GM12878 (cell line): Measurements from ENCODE around the gene STK33. TPM values are rescaled to one million over a fixed set of nuclear protein-coding genes. Genes with fewer than 3 reads are reported as not detected.

Source experiments
- ATAC-seq: fragments of 200-7000 bp; cut with Tn5 transposase; 3 replicates; pipeline ENCODE4 v1.9.1; 2020; ENCODE audit warnings: mild to moderate bottlenecking, moderate library complexity
- BruUV-seq: library from RNA; stranded (reverse); fragments of 400-500 nt; replicated peaks from 2 replicates; lab custom pipeline; 2021; lab: Mats Ljungman, UMichigan
- CTCF ChIA-PET: fragments of 300-600 bp; sonication (Branson Sonifier 250); formaldehyde crosslinking; extraction: SDS; loops from one replicate; lab custom pipeline; 2021; ENCODE audit warnings: inconsistent platforms; lab: Yijun Ruan, JAX
- POLR2A ChIA-PET: fragments of 350-600 bp; formaldehyde crosslinking; extraction: SDS; loops from one replicate; lab custom pipeline; 2021; ENCODE audit warnings: inconsistent platforms; lab: Charles Lee
- RAD21 ChIA-PET: fragments of 300-600 bp; sonication (Branson Sonifier 250); formaldehyde crosslinking; loops from one replicate; lab custom pipeline; 2023; ENCODE audit warnings: antibody characterized with exemption; ENCODE audit not compliant: unreplicated experiment; lab: Charles Lee
- SMC1A ChIA-PET: fragments of 300-600 bp; sonication (Branson Sonifier 250); formaldehyde crosslinking; loops from one replicate; lab custom pipeline; 2023; ENCODE audit not compliant: unreplicated experiment, uncharacterized antibody; lab: Charles Lee
- DNase-seq: peaks from one replicate; pipeline ENCODE4 v3.0.0-alpha.2; 2011; ENCODE audit warnings: low read depth, low spot score
- FAIRE-seq: peaks from 3 replicates; lab custom pipeline; 2011; peaks lifted over from hg19 to GRCh38; lab: Jason Lieb, UNC
- H2AFZ ChIP-seq: 2 replicates; pipeline ENCODE4 v1.6.0; 2011; ENCODE audit warnings: low read depth, low read length, control low read depth; ENCODE audit not compliant: control insufficient read depth
- H3K27ac ChIP-seq: 2 replicates; pipeline ENCODE4 v1.5.1; 2011; ENCODE audit warnings: control low read depth; ENCODE audit not compliant: control insufficient read depth, insufficient read depth
- H3K27me3 ChIP-seq, 2 experiments: replicated peaks in 1 of 2; 2 replicates each; pipeline versions ENCODE4 v1.6.0 to v1.6.1; 2011; ENCODE audit warnings: low read length in 1 of 2; ENCODE audit not compliant: control insufficient read depth in 2 of 2, insufficient read depth in 2 of 2
- H3K36me3 ChIP-seq, 2 experiments: 2 replicates each; pipeline ENCODE4 v1.5.1; 2011; ENCODE audit warnings: low read length in 1 of 2; ENCODE audit not compliant: control insufficient read depth in 2 of 2, insufficient read depth in 2 of 2
- H3K4me1 ChIP-seq: 2 replicates; pipeline ENCODE4 v1.6.1; 2011; ENCODE audit warnings: mild to moderate bottlenecking, low read length, moderate library complexity, mixed read lengths; ENCODE audit not compliant: control insufficient read depth, insufficient read depth
- H3K4me2 ChIP-seq: 2 replicates; pipeline ENCODE4 v1.6.0; 2011; ENCODE audit warnings: control low read depth; ENCODE audit not compliant: control insufficient read depth, insufficient read depth
- H3K4me3 ChIP-seq: fragments of 200-600 bp; sonication (generic); 2 replicates; pipeline ENCODE4 v1.5.1; 2016
- H3K79me2 ChIP-seq: 2 replicates; pipeline ENCODE4 v1.6.0; 2011; ENCODE audit warnings: low read length; ENCODE audit not compliant: control insufficient read depth, insufficient read depth
- H3K9ac ChIP-seq: 2 replicates; pipeline ENCODE4 v1.8.0; 2011; ENCODE audit warnings: low read length, control low read depth, mixed read lengths; ENCODE audit not compliant: control insufficient read depth, insufficient read depth
- H3K9me3 ChIP-seq: replicated peaks from 3 replicates; pipeline ENCODE4 v1.5.1; 2011; ENCODE audit warnings: mild to moderate bottlenecking, low read length; ENCODE audit not compliant: control insufficient read depth, insufficient read depth
- H4K20me1 ChIP-seq: 2 replicates; pipeline ENCODE4 v1.6.0; 2011; ENCODE audit not compliant: control insufficient read depth, insufficient read depth
- CEBPZ ChIP-seq: fragments of 150-350 bp; IDR thresholded peaks from 2 replicates; pipeline ENCODE4 v1.6.1; 2016; ENCODE audit warnings: low read depth, low read length
- HDAC6 ChIP-seq: fragments of 200-600 bp; sonication (generic); IDR thresholded peaks from one replicate; pipeline ENCODE4 v1.8.0; 2017; ENCODE audit warnings: antibody characterized with exemption; ENCODE audit not compliant: unreplicated experiment
- NR2C1 ChIP-seq: fragments of 450-650 bp; IDR thresholded peaks from 2 replicates; pipeline ENCODE4 v1.6.1; 2017; ENCODE audit warnings: antibody characterized with exemption, mild to moderate bottlenecking, moderate library complexity
- NR2C2 ChIP-seq: IDR thresholded peaks from 2 replicates; pipeline ENCODE4 v1.6.1; 2011; ENCODE audit warnings: borderline replicate concordance, low read depth; ENCODE audit not compliant: control insufficient read depth, insufficient read length
- PAX5 ChIP-seq: IDR thresholded peaks from 2 replicates; pipeline ENCODE4 v1.6.1; 2011; ENCODE audit warnings: low read depth, low read length, borderline replicate concordance
- RBBP5 ChIP-seq: fragments of 200-600 bp; sonication (generic); conservative IDR thresholded peaks from 2 replicates; pipeline ENCODE4 v1.6.1; 2016
- SRF ChIP-seq, 2 experiments: IDR thresholded peaks; 2 replicates each; pipeline ENCODE4 v1.6.1; 2011; ENCODE audit warnings: low read depth in 2 of 2, low read length in 2 of 2, mild to moderate bottlenecking in 1 of 2, moderate library complexity in 1 of 2
- ZBTB33 ChIP-seq: fragments of 450-650 bp; IDR thresholded peaks from 2 replicates; pipeline ENCODE4 v1.6.1; 2017; ENCODE audit warnings: mild to moderate bottlenecking
- WGBS: methylation state at CpG from one replicate; pipeline ENCODE4 v1.1.6; 2016; ENCODE audit warnings: low lambda C conversion rate; ENCODE audit not compliant: insufficient replicate concordance, insufficient coverage; ENCODE audit errors: missing lambda C conversion rate; 5-methylcytosine and 5-hydroxymethylcytosine counted together
- in situ Hi-C: fragments of 300-500 bp; cut with MboI; formaldehyde crosslinking; loops from 9 replicates; pipeline ENCODE4 v1.14.3; 2018; ENCODE audit warnings: mixed read lengths
- intact Hi-C: fragments of 100-400 bp; cut with micrococcal nuclease; formaldehyde crosslinking; loops from one replicate; pipeline ENCODE4 v1.14.2; 2022; ENCODE audit not compliant: unreplicated experiment
- polyA plus RNA-seq, 11 experiments: library from polyadenylated mRNA; depleted of rRNA in 4 of 11; unstranded in 6 of 11; stranded (reverse) in 5 of 11; fragments of >200 nt; fragmentation: Nextera tagmentation in 4 of 11; fragmentation: Illumina TruSeq in 1 of 11; extraction: Ambion mirVana in 4 of 11; extraction: Trizol in 1 of 11; gene quantifications; 1 replicate in 1 of 11; 2 replicates in 10 of 11; pipeline versions ENCODE4 v1.2.1 to v1.2.3, GENCODE V29; 2011 to 2016; ENCODE audit warnings: inconsistent platforms in 2 of 11, missing spikeins in 2 of 11, low read depth in 1 of 11
- total RNA-seq, 4 experiments: library from RNA; depleted of rRNA in 3 of 4; stranded (reverse); fragments of >200 nt in 3 of 4; fragmentation: Illumina TruSeq in 1 of 4; extraction: Trizol in 1 of 4; gene quantifications; 2 replicates each; pipeline versions ENCODE4 v1.2.1 to v1.2.3, GENCODE V29; 2013 to 2021
- TF ChIP-seq, protein P1 (sequence below): fragments of 450-650 bp; IDR thresholded peaks from 2 replicates; pipeline ENCODE4 v1.6.1; 2017; ENCODE audit warnings: borderline replicate concordance
- TF ChIP-seq, protein P2 (sequence below): IDR thresholded peaks from 2 replicates; pipeline ENCODE4 v1.6.1; 2011; ENCODE audit warnings: borderline replicate concordance, low read depth, mild to moderate bottlenecking, moderate library complexity, low read length; ENCODE audit not compliant: insufficient read depth, poor library complexity, severe bottlenecking
- TF ChIP-seq, protein P3 (sequence below): IDR thresholded peaks from 2 replicates; pipeline ENCODE4 v1.6.1; 2012; ENCODE audit warnings: mild to moderate bottlenecking, low read depth, low read length

Gene STK33
- total and polyA plus RNA-seq, 10 of the 15 experiments (the other 5 are each of a cell fraction or from before 2014, with no cell fraction given), result 5.2 to 27.3 (median 18.3) TPM

- ChIA-PET POLR2A (no interaction called here), RAD21 (interaction anchor here (1.1 to 1.4 kb wide), 2 partner anchors 13 to 55 kb away, joined by 5 read pairs; no protein-coding TSS in a partner anchor), SMC1A (interaction anchor here (0.7 to 1.3 kb wide), 6 partner anchors 9 to 284 kb away, joined by 3 to 4 read pairs (median 3); no protein-coding TSS in a partner anchor), CTCF (interaction anchor here (0.7 to 1.3 kb wide), 3 partner anchors 11 to 149 kb away, joined by 3 read pairs; no protein-coding TSS in a partner anchor)
- H3K4me2 ChIP-seq, result no peak overlapping the region; the same call in 1 of the 2 replicates
- H4K20me1 ChIP-seq, result no peaks in the 10 kb centered on the region
- no peak overlapping the region for H3K4me3 ChIP-seq
- no peaks in the 10 kb centered on the region for H3K9me3 ChIP-seq
- WGBS, result 96% methylated on average over 2 of the region's 2 CpGs
- peak; percentile 64 for ATAC-seq
- H3K9ac ChIP-seq, result no peak overlapping the region
- peak; percentile 59 for FAIRE-seq
- intact Hi-C loops (loop anchor here (5.0 kb wide), 1 partner anchor 55 kb away; no protein-coding TSS in a partner anchor), in situ Hi-C loops (no loop called here)
- no peak overlapping the region for H3K27ac ChIP-seq
- no peak for DNase-seq
- H3K79me2 ChIP-seq, result no peaks in the 10 kb centered on the region
- H2AFZ ChIP-seq, result no peak overlapping the region
- H3K36me3 ChIP-seq, result no peaks in the 10 kb centered on the region
- peaks cover 5% of the 10 kb centered on the region; the same call in 1 of the 2 replicates for H3K4me1 ChIP-seq
- H3K27me3 ChIP-seq, result no peaks in the 10 kb centered on the region
- no TSS peak for BruUV-seq
- TF ChIP-seq RBBP5 (no peak), SRF (IDR thresholded peaks at IDR 0.05; ENCODE audit: low read depth in 2 of 2, low read length in 2 of 2) (no peak), CEBPZ (no peak), NR2C2 (no peak), NR2C1 (no peak), PAX5 (no peak), ZBTB33 (no peak), HDAC6 (no peak)
- TF ChIP-seq, protein P1, sequence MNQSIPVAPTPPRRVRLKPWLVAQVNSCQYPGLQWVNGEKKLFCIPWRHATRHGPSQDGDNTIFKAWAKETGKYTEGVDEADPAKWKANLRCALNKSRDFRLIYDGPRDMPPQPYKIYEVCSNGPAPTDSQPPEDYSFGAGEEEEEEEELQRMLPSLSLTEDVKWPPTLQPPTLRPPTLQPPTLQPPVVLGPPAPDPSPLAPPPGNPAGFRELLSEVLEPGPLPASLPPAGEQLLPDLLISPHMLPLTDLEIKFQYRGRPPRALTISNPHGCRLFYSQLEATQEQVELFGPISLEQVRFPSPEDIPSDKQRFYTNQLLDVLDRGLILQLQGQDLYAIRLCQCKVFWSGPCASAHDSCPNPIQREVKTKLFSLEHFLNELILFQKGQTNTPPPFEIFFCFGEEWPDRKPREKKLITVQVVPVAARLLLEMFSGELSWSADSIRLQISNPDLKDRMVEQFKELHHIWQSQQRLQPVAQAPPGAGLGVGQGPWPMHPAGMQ, result no peak
- TF ChIP-seq, protein P2, sequence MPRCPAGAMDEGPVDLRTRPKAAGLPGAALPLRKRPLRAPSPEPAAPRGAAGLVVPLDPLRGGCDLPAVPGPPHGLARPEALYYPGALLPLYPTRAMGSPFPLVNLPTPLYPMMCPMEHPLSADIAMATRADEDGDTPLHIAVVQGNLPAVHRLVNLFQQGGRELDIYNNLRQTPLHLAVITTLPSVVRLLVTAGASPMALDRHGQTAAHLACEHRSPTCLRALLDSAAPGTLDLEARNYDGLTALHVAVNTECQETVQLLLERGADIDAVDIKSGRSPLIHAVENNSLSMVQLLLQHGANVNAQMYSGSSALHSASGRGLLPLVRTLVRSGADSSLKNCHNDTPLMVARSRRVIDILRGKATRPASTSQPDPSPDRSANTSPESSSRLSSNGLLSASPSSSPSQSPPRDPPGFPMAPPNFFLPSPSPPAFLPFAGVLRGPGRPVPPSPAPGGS, result no peak
- TF ChIP-seq, protein P3, sequence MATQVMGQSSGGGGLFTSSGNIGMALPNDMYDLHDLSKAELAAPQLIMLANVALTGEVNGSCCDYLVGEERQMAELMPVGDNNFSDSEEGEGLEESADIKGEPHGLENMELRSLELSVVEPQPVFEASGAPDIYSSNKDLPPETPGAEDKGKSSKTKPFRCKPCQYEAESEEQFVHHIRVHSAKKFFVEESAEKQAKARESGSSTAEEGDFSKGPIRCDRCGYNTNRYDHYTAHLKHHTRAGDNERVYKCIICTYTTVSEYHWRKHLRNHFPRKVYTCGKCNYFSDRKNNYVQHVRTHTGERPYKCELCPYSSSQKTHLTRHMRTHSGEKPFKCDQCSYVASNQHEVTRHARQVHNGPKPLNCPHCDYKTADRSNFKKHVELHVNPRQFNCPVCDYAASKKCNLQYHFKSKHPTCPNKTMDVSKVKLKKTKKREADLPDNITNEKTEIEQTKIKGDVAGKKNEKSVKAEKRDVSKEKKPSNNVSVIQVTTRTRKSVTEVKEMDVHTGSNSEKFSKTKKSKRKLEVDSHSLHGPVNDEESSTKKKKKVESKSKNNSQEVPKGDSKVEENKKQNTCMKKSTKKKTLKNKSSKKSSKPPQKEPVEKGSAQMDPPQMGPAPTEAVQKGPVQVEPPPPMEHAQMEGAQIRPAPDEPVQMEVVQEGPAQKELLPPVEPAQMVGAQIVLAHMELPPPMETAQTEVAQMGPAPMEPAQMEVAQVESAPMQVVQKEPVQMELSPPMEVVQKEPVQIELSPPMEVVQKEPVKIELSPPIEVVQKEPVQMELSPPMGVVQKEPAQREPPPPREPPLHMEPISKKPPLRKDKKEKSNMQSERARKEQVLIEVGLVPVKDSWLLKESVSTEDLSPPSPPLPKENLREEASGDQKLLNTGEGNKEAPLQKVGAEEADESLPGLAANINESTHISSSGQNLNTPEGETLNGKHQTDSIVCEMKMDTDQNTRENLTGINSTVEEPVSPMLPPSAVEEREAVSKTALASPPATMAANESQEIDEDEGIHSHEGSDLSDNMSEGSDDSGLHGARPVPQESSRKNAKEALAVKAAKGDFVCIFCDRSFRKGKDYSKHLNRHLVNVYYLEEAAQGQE, result no peak
Observed at GRCh38 chr11:8477151-8477550, 116.9 kb downstream of the STK33 start.
